GM18508 (cell line): ENCODE results near the gene BEST1.
"Not testable (repeated sequence)": the region's sequence is repeated elsewhere in the genome, so short reads cannot be mapped to it uniquely, and the experiment has no call there.

Experiments
- ATAC-seq: cut with Tn5 transposase; IDR thresholded peaks from one replicate; pipeline ENCODE4 v1.9.1; 2021; ENCODE audit warnings: moderate number of reproducible peaks; ENCODE audit not compliant: insufficient read depth, unreplicated experiment

The BEST1 gene

GRCh38 chr11:61946894-61947293 lies 3.3 kb upstream of the BEST1 start:
- no peak for ATAC-seq

GRCh38 chr11:61947486-61948210 lies 2.5 kb upstream of the BEST1 start:
- ATAC-seq = no peak

GRCh38 chr11:61948505-61948904 lies 1.6 kb upstream of the BEST1 start:
- ATAC-seq = no peak

- ATAC-seq = no peak
Observed at GRCh38 chr11:61949169-61950034, 749 bp upstream of the BEST1 start.

GRCh38 chr11:61951484-61952135 lies 1.5 kb downstream of the BEST1 start:
- no peak for ATAC-seq

- ATAC-seq = no peak
Observed at GRCh38 chr11:61952882-61953281, 2.7 kb downstream of the BEST1 start.

GRCh38 chr11:61953632-61954031 lies 3.5 kb downstream of the BEST1 start:
- ATAC-seq = not testable (repeated sequence)

GRCh38 chr11:61954106-61954850 lies 4.1 kb downstream of the BEST1 start:
- no peak for ATAC-seq

GRCh38 chr11:61954851-61955421 lies 4.8 kb downstream of the BEST1 start:
- ATAC-seq = no peak

- ATAC-seq = no peak
Observed at GRCh38 chr11:61955422-61956135, 5.4 kb downstream of the BEST1 start.

- no peak for ATAC-seq
Observed at GRCh38 chr11:61956191-61957020, 6.3 kb downstream of the BEST1 start.

- no peak for ATAC-seq
Observed at GRCh38 chr11:61957021-61957770, 7.0 kb downstream of the BEST1 start.

GRCh38 chr11:61958590-61958989 lies 8.4 kb downstream of the BEST1 start:
- no peak for ATAC-seq

GRCh38 chr11:61959114-61959513 lies 9.0 kb downstream of the BEST1 start:
- ATAC-seq = no peak

GRCh38 chr11:61959678-61960077 lies 9.5 kb downstream of the BEST1 start:
- no peak for ATAC-seq

- no peak for ATAC-seq
Observed at GRCh38 chr11:61960532-61960931, 10.4 kb downstream of the BEST1 start.

GRCh38 chr11:61961570-61962212 lies 11.5 kb downstream of the BEST1 start:
- no peak for ATAC-seq
